ENCODE data around the gene CD58. TPM values are rescaled to one million over a fixed set of nuclear protein-coding genes. Genes with fewer than 3 reads are reported as not detected.
"Not testable (repeated sequence)": the region's sequence is repeated elsewhere in the genome, so short reads cannot be mapped to it uniquely, and the experiment has no call there.

Gene CD58
- total and polyA plus RNA-seq, 9 of the 15 experiments (the other 6 are each of a cell fraction or from before 2014, with no cell fraction given), result 18.1 to 113 (median 37.4) TPM

DNA sequence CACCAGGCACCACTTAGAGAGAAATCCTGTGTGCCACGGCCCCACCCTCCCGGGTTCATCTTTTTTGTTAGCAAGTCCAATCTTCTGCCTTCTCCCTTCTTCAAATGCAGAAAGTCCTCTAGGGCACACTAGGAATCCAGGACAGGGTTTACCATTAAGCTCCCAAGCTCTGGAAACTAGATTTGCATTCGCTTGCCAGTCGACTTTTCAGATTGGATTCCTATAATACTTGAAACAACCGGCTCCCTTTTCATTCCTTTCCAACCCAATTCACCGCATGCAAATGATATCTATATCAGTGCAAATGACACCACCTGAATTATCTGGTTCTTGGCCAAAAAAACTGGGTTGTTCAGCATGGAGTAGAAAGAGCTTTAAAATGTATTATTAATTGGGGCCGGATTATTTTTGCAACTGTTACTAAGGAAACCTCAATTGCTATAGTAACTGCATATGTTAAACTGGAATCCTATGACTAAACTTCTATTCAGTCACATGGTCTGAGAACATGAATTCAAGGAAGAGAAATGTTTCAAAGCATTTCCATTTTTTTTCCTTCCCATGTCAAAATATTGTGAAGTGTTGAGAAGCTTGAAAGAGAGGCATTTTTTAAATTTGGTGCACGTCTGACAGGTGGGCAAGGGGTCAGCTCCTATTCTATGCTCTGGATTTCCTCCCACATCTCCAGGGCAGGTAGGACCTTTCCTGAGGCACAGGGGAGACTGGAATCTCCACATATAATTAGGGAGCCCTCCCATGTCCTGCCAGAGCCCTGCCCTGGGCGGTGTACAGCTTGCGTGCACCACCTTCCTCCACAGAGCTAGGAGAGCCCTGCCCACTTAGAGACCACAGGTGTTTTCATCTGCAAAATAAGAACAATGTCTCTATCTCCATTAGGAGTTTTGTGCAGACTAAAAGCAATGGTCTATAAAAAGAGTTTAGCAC is 20.5 kb upstream of the CD58 start:
- FAIRE-seq; CTCF ChIA-PET (ENCODE audit: low intra/inter-chr PET ratio); BruUV-seq (replicated peaks); H3K36me3 ChIP-seq (ENCODE audit: control insufficient read depth, insufficient read depth, low read length); H3K4me3 ChIP-seq; ATAC-seq; H3K27ac ChIP-seq (ENCODE audit: extremely low read depth, low read depth, low read length); H3K27me3 ChIP-seq (ENCODE audit: control insufficient read depth in 2 of 2, insufficient read depth in 2 of 2, low read length in 2 of 2); H3K79me2 ChIP-seq (ENCODE audit: control insufficient read depth, insufficient read depth, low read length); in situ Hi-C loops (cut with MboI); H3K9me3 ChIP-seq (replicated peaks; ENCODE audit: control insufficient read depth, insufficient read depth, low read depth, low read length); POLR2A ChIA-PET; H4K20me1 ChIP-seq (replicated peaks; ENCODE audit: control insufficient read depth, insufficient read depth, low read length); H3K9ac ChIP-seq (ENCODE audit: insufficient read depth in 1 of 2, low read depth in 2 of 2, low read length in 2 of 2); H3K9me1 ChIP-seq (ENCODE audit: control insufficient read depth, insufficient read depth, low read length); H3K4me1 ChIP-seq (replicated peaks in 1 of 2; ENCODE audit: control insufficient read depth in 2 of 2, insufficient read depth in 2 of 2, low read length in 2 of 2); DNase-seq (ENCODE audit: extremely low read depth in 1 of 4, low spot score in 3 of 4); H3K4me2 ChIP-seq (ENCODE audit: insufficient read depth, low read length); H2AFZ ChIP-seq (ENCODE audit: low read depth, low read length): not testable (repeated sequence)
- intact Hi-C loops (cut with micrococcal nuclease), result loop anchor here (10.0 kb wide), 1 partner anchor 456 kb away; no protein-coding TSS in a partner anchor
- peak; percentile 56; the same call in 1 of the 2 replicates for TF ChIP-seq RFX1 (IDR thresholded peaks at IDR 0.05)
- 45% methylated on average over 2 of the region's 10 CpGs for WGBS (ENCODE audit: insufficient coverage, low coverage, missing lambda C conversion rate)

DNA sequence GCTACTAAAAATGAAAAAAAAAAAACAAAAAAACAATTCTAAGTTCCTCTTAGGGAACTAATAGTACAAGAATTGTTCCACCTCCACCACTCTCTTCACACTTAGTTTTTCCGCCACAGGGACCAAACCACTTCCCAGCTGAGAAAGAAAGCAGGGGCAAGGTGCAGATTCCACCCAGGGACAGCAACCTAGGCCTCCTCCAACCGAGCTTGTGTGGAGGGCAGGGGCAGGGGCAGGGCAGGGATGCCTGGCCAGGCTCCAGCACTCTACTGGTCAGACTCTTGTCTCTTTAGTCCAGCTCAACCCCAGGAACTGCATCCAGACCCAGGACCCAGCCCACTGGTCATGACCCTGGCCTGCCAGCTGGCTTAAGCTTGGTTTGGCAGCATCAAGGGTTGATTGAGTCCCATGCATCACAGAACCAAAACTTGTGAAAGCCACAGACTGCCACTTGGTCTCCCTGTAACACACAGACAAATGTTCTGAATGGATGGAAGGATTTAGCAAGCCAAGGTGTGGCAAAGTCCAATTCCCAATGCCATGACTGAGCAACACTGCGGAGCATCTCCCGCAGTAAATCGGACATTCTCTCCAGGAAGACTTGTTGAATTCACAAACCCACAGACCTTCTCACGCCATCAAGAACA is 19.7 kb upstream of the CD58 start:
- H2AFZ ChIP-seq (ENCODE audit: low read depth, low read length); H3K27ac ChIP-seq (ENCODE audit: extremely low read depth, low read depth, low read length); H3K4me1 ChIP-seq (replicated peaks in 1 of 2; ENCODE audit: control insufficient read depth in 2 of 2, insufficient read depth in 2 of 2, low read length in 2 of 2); H3K27me3 ChIP-seq (ENCODE audit: control insufficient read depth in 2 of 2, insufficient read depth in 2 of 2, low read length in 2 of 2); FAIRE-seq; H3K4me3 ChIP-seq; H3K79me2 ChIP-seq (ENCODE audit: control insufficient read depth, insufficient read depth, low read length); BruUV-seq (replicated peaks); POLR2A ChIA-PET; H3K4me2 ChIP-seq (ENCODE audit: insufficient read depth, low read length); H3K36me3 ChIP-seq (ENCODE audit: control insufficient read depth, insufficient read depth, low read length); H3K9ac ChIP-seq (ENCODE audit: insufficient read depth in 1 of 2, low read depth in 2 of 2, low read length in 2 of 2); H3K9me1 ChIP-seq (ENCODE audit: control insufficient read depth, insufficient read depth, low read length); ATAC-seq; H4K20me1 ChIP-seq (replicated peaks; ENCODE audit: control insufficient read depth, insufficient read depth, low read length); CTCF ChIA-PET (ENCODE audit: low intra/inter-chr PET ratio); in situ Hi-C loops (cut with MboI); H3K9me3 ChIP-seq (replicated peaks; ENCODE audit: control insufficient read depth, insufficient read depth, low read depth, low read length); DNase-seq (ENCODE audit: extremely low read depth in 1 of 4, low spot score in 3 of 4): not testable (repeated sequence)
- 85% methylated on average over 5 of the region's 6 CpGs for WGBS (ENCODE audit: insufficient coverage, low coverage, missing lambda C conversion rate)
- intact Hi-C loops (cut with micrococcal nuclease), result loop anchor here (10.0 kb wide), 1 partner anchor 456 kb away; no protein-coding TSS in a partner anchor
